ENCODE results near the gene NTM. TPM values are rescaled to one million over a fixed set of nuclear protein-coding genes. Genes with fewer than 3 reads are reported as not detected.

Gene NTM
- total RNA-seq, 4 donors from 2014 or later, result 3.6 to 11.8 (median 7.8) TPM

DNA sequence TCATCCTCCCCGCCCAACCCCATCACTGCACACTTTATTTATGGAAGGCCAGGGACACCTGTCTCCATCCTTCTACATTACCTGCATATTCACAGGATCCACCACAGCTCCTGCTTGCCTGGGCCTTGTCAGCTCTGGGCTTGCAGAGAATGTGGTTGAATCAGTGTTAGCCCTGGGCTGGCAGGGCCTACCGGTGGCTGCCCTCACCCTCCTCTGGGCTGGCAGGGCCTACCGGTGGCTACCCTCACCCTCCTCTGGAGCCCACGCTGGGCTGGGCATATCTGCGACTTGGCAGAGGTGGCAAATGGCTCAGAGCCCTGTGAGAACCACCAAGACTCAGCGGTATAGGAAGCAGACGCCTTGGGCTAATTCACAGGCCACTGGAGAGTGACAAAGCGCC, 300.9 kb downstream of the NTM start:
- no peak overlapping the region for H3K27ac ChIP-seq
- H3K4me1 ChIP-seq, result peaks cover 0 to 13% (median 0%) of the 10 kb centered on the region in 3 donors
- H3K4me3 ChIP-seq, result no peak overlapping the region
- H3K27me3 ChIP-seq, result peaks cover 7% of the 10 kb centered on the region
- H3K9me3 ChIP-seq, result no peaks in the 10 kb centered on the region
- no peaks in the 10 kb centered on the region for H3K36me3 ChIP-seq
- 100% methylated on average over 1 of the region's 8 CpGs; no CpG with 5 or more reads in 1 of the 2 donors for WGBS, 2 donors (ENCODE audit: low coverage in 1 of 2)
- TF ChIP-seq EP300 (IDR thresholded peaks at IDR 0.05), result no peak
- no peak for TF ChIP-seq POLR2AphosphoS5 (IDR thresholded peaks at IDR 0.05)
- TF ChIP-seq CTCF (IDR thresholded peaks at IDR 0.05), result no peak
- no peak for TF ChIP-seq POLR2A (IDR thresholded peaks at IDR 0.05)
- ATAC-seq, result no peak

- TF ChIP-seq POLR2A (IDR thresholded peaks at IDR 0.05) (no peak), POLR2AphosphoS5 (IDR thresholded peaks at IDR 0.05) (no peak), CTCF (IDR thresholded peaks at IDR 0.05) (no peak), EP300 (IDR thresholded peaks at IDR 0.05) (no peak)
- Histone ChIP-seq H3K4me3 (no peak overlapping the region), H3K27me3 (peaks cover 6% of the 10 kb centered on the region), H3K36me3 (no peaks in the 10 kb centered on the region), H3K9me3 (no peaks in the 10 kb centered on the region), H3K27ac (no peak overlapping the region), H3K4me1 (peaks cover 0 to 13% (median 0%) of the 10 kb centered on the region in 3 donors)
- no CpG with 5 or more reads among the region's 12 CpGs for WGBS, 2 donors (ENCODE audit: low coverage in 1 of 2)
- ATAC-seq, result no peak
These were observed 301.3 kb downstream of the NTM start for GRCh38 chr11:131671734-131672133.

- TF ChIP-seq POLR2AphosphoS5 (IDR thresholded peaks at IDR 0.05) (no peak), POLR2A (IDR thresholded peaks at IDR 0.05) (no peak), CTCF (IDR thresholded peaks at IDR 0.05) (no peak)
- Histone ChIP-seq H3K9me3 (no peaks in the 10 kb centered on the region), H3K27me3 (peaks cover 3% of the 10 kb centered on the region), H3K27ac (no peak overlapping the region), H3K36me3 (no peaks in the 10 kb centered on the region), H3K4me1 (peaks cover 0 to 13% (median 0%) of the 10 kb centered on the region in 3 donors), H3K4me3 (no peak overlapping the region)
- WGBS, 2 donors (ENCODE audit: low coverage in 1 of 2), result 100% methylated on average over 4 of the region's 15 CpGs; no CpG with 5 or more reads in 1 of the 2 donors
- ATAC-seq, result no peak
These were observed 301.8 kb downstream of the NTM start for GRCh38 chr11:131672191-131672590.

DNA sequence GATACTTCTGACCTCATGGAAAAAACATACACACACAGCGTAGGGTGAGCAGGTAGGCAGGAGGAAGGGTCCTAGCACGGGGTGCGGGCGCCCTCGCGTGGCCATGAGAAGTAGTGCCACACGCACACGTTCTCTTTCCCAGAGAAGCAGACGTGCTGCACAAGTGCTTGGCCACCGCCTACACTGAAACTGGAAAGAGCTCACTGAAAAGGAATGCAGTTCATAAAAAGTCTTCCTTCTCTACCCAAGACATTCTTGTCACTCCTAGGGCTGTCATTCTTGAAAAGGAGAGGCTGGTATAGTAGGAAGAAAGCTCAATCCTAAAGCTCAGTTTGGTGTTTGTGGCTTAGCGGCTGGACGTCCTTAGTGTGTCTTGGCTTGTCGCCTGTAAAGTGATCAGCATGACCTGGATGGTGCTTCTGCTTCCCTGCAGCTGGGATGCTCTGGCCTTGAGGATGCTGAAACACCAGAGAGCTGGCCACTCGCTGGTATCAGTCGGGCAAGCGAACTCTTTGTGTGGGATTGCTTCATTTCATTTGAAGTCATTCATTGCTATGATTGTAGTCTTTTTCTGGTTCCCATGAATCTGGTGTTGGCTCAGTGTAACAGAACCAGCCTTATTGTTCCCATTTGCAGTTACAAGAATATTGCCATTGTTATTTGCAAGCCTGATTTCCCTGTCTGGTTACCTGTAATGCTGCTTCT, 303.8 kb downstream of the NTM start:
- Histone ChIP-seq H3K4me3 (no peak overlapping the region), H3K36me3 (no peaks in the 10 kb centered on the region), H3K27me3 (peaks cover 10% of the 10 kb centered on the region), H3K4me1 (peaks cover 0 to 13% (median 0%) of the 10 kb centered on the region in 3 donors), H3K9me3 (no peaks in the 10 kb centered on the region), H3K27ac (no peak overlapping the region)
- TF ChIP-seq POLR2AphosphoS5 (IDR thresholded peaks at IDR 0.05) (no peak), EP300 (IDR thresholded peaks at IDR 0.05) (no peak), CTCF (IDR thresholded peaks at IDR 0.05) (peak; percentile 78 to 96 (median 83))
- 21 to 23% methylated on average over 15 to 16 of the region's 16 CpGs for WGBS, 2 donors (ENCODE audit: low coverage in 1 of 2)
- peak; percentile 74 for ATAC-seq
